Measurements from ENCODE around the gene C4BPB.

C4BPB gene

DNA sequence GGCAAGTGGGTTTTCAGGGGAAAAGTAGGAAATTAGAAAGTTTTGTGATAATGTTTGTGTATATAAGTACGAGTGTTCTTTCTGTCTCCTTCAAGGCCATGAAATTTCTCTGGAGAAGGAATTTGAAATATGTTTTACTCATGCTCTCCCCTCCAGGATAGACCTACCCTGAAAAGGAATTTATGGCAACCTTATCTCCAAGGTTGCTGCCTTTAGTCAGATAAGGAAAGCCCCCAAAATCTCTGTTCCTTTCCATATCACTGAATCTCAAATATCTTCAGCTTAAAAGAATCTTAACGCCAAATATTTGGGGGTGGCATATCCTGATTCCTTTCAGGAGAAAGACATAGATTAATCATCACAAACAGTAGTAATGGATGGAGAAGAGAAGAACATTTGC is 499 bp upstream of the C4BPB start:
- DNase-seq: no peak

GRCh38 chr1:207089627-207090355 is 1.1 kb downstream of the C4BPB start:
- no peak for DNase-seq

DNA sequence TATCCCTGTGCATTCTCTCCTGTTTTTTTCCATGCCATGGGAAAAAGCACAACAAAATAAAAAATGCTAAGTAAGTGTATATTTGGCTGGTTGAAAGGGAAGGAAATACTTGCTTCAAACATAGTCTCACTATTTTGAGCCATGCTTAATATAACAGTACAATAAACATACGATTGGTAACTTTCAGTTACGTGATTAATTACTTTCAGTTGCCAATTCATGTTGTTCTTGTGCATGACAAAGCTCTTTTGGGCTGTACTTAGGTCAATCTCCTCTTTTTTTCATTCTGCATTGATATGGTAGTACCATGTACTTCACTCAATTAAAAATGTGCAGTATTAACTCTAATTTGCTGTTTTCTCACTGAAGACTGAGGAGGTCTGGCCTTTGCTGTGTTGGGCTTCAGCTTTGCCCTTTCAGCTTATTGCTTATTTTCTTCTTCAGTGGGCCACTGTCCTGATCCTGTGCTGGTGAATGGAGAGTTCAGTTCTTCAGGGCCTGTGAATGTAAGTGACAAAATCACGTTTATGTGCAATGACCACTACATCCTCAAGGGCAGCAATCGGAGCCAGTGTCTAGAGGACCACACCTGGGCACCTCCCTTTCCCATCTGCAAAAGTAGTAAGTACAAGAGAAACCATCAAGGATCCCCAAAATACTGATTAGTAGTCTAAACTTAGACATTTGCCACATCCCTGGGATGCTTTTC is 2.7 kb downstream of the C4BPB start:
- DNase-seq: no peak

GRCh38 chr1:207093944-207094343 is 5.3 kb downstream of the C4BPB start:
- no peak for DNase-seq

- no peak for DNase-seq
These were observed 9.2 kb downstream of the C4BPB start for GRCh38 chr1:207097871-207098324.

GRCh38 chr1:207101720-207102119 is 13.1 kb downstream of the C4BPB start:
- DNase-seq: no peak

DNA sequence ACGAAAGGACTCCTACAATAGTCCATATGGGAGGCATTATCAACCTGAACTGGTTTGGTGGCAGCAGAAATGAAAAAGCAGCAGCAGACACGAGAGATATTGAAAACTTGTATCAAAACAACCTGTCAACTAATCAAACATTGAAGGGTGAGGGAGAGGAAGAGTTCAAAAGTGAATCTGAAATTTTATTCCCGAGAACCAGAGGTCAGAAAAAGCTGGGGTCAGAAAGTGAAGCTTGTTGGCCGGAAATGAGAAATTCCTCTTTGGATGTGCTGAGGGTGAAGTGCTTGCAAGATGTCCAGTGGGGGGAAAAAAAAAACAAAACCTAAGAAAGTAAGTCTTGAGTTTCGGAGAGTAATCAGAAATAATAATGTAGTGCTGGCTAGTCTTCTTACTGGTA is 13.5 kb downstream of the C4BPB start:
- DNase-seq: no peak

DNA sequence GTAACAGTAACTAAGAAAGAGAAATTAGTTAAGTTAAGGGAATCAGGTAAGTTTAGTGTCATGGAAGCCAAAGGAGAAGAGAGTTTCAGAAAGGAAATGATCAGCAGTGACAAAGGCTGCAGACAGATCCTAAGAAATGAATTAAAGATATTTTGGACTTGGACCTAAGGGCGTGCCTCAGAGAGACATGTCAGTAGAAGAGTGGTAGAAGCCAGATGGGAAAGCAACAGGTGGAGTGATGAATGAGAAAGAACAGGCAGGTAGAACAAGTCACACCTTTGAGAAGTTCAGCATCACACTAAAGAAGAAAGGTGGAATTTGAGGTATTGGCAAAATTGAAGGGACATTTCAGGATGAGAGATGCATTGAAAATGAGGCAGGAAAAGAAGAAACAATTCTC is 14.0 kb downstream of the C4BPB start:
- DNase-seq: no peak

GRCh38 chr1:207103892-207104373 is 15.3 kb downstream of the C4BPB start, which contains the start of gene C4BPA:
C4BPA (plus strand) TSS chr1:207104233; CDS start chr1:207113026, 8,793 bp downstream.
- DNase-seq: no peak

DNA sequence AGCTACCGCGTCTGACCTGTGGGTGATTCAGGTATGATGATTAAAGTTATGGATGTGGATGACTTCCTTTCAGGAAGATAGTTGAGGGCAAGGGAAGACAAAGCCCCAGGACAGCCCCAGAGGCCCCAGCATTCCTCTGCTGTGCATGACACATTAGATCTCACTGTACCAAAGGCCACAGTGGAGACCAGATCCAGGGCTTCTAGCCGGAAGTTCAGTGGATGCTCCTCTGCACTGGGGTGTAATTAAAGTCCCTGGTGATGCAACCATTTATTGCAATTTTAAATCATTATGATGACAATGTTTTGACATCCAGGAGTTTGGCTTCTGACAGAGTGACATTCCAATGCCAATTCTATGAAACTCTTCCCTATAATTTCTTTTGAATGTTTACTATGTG is 20.3 kb downstream of the C4BPB start:
- no peak for DNase-seq

- no peak for DNase-seq
These were observed 24.1 kb downstream of the C4BPB start for GRCh38 chr1:207112616-207113296.

DNA sequence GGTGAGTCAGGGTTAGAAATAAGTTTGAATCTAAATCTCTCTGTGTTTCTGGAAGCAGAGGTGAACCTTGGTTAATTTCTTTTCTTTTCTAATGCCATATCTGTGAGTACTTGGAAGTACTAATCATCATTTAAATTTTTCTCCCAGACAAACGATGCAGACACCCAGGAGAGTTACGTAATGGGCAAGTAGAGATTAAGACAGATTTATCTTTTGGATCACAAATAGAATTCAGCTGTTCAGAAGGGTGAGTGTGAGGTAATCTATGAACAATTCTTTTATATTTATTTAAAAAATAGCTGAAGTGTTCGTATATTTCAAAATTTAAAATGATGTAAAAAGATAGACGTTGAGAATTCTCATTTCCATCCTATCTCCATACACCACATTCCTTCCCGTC is 26.6 kb downstream of the C4BPB start:
- DNase-seq: no peak

DNA sequence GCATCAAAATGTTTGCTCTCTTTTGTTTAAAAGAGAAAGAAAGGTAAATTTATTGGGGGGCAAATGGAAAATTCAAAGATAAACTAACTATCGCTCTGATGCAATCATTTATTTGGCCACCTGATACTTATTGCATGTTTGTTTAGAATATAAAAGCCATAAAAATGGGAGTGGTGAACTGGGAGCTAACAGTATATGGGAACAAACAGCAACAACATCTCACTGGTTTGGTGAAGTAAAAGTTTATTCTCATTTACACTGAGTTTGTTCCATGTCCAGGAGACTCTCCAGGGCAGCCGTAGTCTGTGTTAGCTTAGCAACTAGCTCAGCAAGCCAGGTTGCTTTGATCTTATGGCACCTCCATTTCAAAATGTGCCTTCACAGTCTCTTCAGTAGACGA is 35.7 kb downstream of the C4BPB start:
- no peak for DNase-seq

GRCh38 chr1:207128336-207128921 is 39.8 kb downstream of the C4BPB start:
- DNase-seq: no peak

- no peak for DNase-seq
These were observed 40.4 kb downstream of the C4BPB start for GRCh38 chr1:207129053-207129452.

DNA sequence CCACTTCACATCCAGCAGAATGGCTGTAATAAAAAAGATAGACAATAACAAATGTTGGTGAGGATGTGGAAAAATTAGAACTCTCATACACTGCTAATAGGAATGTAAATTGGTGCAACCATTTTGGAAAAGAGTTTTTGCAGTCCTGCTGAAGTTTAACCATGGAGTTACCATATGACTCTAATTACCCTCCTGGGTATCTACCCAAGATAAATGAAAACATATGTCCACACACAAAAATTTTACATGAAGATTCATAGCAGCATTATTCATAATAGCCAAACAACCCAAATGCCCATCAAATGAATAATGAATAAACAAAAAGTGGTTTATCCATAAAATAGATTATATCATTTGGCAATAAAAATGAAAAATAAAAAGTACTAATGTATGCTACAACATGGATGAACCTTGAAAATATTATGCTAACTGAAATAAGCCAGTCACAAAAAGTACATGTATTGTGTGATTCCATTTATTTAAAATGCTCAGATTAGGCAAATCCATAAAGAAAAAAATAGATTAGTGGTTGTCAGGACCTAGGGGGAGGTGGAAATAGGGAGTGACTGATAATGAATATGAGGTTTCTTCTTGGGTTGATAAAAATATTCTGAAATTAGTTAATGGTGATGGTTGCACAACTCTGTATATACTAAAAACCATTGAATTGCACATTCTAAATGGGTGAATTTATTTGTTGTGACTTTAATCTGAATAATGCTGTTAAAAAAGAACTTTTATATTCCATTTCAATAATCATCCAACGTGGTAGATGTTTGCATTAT is 41.8 kb downstream of the C4BPB start:
- no peak for DNase-seq

- DNase-seq: no peak
These were observed 42.5 kb downstream of the C4BPB start for GRCh38 chr1:207131163-207131562.

DNA sequence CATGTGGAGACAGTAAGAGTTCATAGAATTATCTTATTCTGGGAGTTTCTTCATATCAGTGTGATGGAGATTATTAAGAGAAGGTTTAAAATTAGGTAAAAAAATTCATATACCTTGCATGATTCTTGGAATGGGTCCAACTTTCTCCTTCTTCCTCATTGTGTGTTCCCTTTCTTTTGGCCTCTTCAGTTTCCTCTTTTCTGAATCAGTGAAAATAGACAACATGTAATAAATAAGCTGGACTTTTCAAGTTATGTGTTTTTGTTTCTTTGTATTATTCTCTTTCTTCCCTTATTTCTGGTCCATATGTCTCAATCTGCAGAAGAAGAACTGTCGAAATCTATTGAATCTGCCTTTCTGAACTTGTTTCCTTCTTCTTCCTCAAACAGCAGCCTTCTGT is 45.9 kb downstream of the C4BPB start:
- no peak for DNase-seq

- DNase-seq: no peak
These were observed 51.0 kb downstream of the C4BPB start for GRCh38 chr1:207139616-207140015.

DNA sequence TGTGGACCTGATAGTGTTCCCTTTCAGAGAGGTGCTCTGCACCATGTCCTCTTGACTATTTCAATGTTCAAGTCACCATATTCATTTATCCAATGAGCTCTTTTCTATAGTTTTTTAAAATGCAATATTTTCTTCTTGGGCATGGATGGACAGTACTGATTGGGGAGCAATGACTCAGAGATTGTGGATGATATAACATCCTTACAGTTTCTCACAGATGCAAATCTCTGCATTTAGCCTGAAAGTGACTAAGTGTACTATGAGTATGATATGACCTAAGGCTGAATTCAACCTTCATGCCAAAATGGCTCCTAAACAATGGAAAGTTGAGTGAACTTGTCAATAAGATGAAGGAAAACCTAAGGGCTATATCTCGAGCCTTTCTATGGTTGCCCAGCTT is 51.9 kb downstream of the C4BPB start:
- DNase-seq: no peak

GRCh38 chr1:207145401-207146058 is 56.9 kb downstream of the C4BPB start:
- no peak for DNase-seq
